Measurements from ENCODE around the gene AKAP7.

DNA sequence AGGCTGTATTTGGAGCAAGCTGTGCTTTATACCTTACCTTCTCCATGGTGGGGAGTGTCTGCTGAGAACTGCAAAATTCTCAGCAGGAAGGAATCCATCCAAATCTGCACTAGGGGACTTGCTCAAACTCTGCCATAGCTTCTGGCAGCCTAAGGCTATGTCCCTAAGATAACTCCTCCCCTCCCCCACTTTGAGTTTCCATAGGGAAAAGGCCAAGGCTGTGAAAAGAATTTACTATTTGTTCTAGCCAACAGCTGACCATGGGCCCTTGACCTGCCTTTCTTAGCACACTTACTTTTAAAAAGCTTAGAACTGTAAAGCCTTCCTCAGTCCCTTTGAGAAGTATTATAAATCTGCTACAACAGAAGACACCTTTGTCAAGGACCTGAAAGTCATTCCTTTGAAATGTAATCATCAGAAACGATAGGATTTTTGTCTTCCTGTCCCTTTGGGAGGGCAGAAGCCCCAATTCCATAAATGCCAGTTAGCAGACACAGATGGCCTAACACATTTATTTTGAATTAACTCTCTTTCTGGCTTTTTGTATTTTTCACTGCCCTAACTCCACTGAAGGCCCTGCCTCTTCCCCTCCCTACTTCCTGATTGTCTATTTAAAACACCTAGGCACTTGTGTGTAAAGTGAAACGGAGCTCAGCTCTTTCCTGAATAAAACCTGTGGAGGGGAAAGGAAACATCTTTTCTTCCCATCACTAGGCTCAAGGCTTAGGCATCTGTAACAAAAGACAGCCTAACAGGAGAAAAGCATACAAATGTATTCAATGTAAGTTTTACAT, 157.1 kb downstream of the AKAP7 start:
- TF ChIP-seq, protein P1, sequence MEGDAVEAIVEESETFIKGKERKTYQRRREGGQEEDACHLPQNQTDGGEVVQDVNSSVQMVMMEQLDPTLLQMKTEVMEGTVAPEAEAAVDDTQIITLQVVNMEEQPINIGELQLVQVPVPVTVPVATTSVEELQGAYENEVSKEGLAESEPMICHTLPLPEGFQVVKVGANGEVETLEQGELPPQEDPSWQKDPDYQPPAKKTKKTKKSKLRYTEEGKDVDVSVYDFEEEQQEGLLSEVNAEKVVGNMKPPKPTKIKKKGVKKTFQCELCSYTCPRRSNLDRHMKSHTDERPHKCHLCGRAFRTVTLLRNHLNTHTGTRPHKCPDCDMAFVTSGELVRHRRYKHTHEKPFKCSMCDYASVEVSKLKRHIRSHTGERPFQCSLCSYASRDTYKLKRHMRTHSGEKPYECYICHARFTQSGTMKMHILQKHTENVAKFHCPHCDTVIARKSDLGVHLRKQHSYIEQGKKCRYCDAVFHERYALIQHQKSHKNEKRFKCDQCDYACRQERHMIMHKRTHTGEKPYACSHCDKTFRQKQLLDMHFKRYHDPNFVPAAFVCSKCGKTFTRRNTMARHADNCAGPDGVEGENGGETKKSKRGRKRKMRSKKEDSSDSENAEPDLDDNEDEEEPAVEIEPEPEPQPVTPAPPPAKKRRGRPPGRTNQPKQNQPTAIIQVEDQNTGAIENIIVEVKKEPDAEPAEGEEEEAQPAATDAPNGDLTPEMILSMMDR (IDR thresholded peaks at IDR 0.05; ENCODE audit: insufficient read depth, low read length, poor library complexity, severe bottlenecking), result no peak
- TF ChIP-seq EZH2phosphoT487 (conservative IDR thresholded peaks at IDR 0.05; ENCODE audit: low read length), result no peak

Data from SU-DHL-6 (cell line).